ENCODE results near the gene FARP2. TPM values are rescaled to one million over a fixed set of nuclear protein-coding genes. Genes with fewer than 3 reads are reported as not detected.
"Not testable (repeated sequence)": the region's sequence is repeated elsewhere in the genome, so short reads cannot be mapped to it uniquely, and the experiment has no call there.

Gene FARP2
- total RNA-seq, 1 experiment from 2014 or later = 30.4 TPM

DNA sequence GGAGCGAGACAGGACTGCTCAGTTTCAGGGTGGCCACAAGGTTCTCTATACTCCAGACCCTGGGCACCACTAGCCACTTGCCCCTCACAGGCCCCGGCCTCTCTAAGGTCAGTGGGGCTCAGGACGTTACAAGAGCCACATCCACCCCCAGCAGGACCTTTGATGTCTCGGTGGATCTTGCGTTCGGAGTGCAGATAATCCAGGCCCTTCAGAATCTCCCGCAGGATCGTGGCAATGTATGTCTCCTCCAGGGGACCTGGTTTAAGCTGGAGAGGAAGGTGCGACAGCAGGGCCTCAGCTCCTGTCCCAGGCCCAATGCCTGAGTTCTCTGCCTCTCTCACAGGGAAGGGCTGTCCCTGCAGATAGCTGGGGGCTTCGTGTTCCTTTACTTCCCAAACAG lies 143.9 kb downstream of the FARP2 start:
- DNase-seq (ENCODE audit: extremely low read depth, low read depth) = no peak

DNA sequence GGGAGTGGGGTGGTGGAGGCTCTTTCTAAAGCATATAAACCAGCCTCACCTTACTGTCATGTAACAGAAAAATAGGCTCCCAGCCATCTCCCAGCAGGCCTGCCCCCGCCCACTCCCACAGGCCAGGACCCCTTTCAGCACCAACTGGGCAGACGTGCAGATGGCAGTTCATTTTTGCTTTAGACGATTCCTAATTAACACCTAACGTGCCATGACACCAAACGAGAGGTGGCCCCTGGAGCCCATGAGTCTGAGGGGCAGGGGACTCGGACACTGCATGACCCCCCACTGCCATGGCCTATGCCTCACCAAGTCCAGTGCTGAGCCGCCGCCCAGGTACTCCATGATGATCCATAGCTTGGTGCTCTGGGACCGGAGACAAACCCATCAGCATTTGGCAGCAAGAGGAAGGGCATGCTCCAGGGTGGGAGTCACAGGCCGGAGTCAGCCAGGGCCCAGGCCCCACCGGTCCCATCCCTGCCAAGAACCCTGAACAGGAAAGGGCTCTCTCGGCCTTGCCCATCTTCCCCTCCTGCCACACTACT lies 144.4 kb downstream of the FARP2 start:
- DNase-seq (ENCODE audit: extremely low read depth, low read depth) = no peak

DNA sequence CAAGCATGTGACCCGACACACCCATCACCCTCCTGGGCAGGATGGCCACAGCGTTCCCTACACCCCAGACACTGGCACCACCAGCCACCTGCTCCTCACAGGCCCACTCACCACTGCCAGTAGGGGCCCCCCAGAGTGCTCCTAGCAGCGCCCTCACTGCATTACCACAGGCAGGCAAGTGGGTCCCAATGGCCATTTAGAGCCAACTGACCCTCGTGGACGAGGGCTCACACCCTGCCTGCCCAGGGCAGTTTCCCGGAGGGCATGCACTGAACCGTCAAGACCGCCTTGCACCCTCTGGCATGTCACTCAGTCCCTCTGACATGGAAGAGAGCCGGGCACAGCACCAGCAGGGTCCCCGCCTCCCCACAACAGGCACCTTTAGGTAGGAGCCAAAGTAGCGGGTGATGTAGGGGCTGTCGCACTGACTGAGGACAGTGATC lies 145.0 kb downstream of the FARP2 start:
- no peak for DNase-seq (ENCODE audit: extremely low read depth, low read depth)

DNA sequence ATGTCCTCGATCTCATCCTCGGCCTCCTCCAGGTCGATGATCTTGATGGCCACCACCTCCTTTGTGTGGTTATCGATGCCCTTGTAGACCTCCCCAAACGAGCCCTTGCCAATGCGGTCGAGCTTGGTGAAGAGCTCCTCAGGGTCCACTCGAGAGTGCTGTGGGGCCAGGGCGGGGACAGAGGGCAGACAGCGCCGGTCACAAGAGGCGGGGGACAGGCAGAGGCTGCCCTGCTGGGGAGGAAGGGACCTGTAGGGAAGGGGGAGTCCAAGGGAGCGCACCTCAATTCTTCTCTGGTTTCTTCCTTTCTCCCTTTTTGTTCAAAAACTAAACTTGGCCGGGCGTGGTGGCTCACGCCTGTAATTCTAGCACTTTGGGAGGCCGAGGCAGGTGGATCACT lies 145.5 kb downstream of the FARP2 start:
- DNase-seq (ENCODE audit: extremely low read depth, low read depth) = no peak

DNA sequence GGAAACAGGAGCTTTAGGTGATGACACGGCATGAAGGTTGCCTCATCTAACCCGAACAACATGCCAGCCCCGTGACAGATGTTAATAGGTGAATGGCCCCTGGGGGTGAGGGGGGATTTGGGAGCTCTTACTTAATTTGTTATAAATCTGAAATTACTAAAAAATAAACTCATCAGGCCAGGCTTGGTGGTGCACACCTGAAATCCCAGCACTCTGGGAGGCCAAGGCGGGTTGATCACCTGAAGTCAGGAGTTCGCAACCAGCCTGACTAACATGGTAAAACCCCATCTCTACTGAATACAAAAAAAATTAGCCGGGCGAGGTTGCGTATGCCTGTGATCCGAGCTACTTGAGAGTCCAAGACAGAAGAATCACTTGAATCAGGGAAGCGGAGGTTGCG lies 146.2 kb downstream of the FARP2 start:
- DNase-seq (ENCODE audit: extremely low read depth, low read depth) = no peak

DNA sequence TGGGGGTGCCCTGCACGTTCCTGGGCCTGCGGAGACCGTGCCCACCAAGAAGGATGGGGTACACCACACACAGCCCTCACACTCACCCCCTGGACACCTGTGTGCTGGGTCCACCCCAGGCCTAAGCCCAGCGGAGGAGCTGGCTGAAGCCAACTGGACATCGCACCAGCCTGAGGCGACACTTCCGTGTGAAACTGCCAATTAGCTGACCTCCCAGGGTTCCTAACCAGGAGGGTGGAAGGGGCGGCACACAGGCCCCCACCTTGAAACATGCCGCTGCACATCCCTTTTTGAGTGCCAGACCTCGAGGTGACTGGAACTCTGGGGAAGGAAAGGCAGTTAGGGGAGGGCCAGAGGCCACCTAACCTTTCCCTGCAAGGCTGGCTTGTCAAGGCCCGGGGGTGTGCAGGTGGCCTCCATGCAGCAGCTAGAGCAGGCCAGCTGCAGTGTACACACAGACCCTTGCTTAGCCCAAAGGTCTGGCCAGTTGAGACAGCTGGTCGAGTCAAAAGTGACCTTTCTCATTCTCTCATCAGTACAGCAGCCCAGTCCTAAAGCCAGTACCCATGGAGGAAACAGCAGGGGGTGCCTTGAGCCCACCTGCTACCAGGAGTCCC lies 147.8 kb downstream of the FARP2 start:
- no peak for DNase-seq (ENCODE audit: extremely low read depth, low read depth)

DNA sequence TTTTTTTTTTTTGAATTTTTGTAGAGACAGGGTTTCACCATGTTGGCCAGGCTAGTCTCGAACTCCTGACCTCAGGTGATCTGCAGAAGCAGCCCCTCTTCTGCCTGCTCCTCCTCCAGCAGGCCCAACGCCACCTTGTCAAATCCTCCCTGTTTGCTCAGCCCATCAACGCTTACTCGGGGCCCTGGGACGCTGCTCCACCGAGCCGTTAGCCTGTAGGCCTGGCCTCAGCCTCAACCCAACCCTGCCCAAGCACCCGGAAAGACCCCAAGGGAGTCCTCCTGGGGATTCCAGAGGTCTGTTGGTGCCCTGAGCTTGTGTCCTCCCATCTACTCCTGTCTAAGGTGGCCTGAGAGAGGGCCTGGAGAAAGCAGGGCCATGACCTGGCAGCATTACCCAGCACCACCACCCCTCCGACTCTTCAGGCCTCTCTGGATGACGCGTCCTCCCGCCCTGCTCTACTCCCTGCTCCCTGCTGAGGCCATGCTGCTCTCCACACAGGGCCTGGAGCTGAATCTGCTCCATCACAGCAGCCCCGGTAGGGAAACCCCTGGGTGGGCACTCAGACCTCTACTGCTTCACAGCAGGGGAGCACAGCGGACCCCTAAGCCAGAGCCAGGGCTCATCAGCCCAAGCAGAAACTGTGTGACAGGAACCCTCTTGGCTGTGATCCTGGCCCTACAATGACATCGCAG lies 149.1 kb downstream of the FARP2 start:
- DNase-seq (ENCODE audit: extremely low read depth, low read depth) = no peak

DNA sequence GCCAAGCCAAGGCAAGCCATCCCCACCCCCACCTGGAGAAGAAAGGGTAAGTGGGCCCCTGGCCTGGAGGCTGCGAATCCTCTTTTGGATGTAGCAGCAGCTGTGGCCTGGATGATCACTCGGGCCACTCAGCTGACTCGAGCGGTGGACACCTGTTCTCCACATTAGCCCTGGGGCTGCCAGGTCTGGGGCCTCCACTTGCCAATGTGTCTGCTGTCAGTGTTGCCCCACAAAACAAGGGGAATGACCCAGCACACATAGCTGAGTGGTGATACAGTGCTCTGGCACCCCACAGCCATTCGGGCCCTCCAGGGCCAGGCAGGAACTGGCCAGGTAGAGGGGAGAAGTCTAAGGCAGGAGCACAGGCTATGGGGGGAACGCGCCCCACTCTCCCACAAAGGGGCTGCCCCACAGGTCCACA lies 149.7 kb downstream of the FARP2 start:
- no peak for DNase-seq (ENCODE audit: extremely low read depth, low read depth)

DNA sequence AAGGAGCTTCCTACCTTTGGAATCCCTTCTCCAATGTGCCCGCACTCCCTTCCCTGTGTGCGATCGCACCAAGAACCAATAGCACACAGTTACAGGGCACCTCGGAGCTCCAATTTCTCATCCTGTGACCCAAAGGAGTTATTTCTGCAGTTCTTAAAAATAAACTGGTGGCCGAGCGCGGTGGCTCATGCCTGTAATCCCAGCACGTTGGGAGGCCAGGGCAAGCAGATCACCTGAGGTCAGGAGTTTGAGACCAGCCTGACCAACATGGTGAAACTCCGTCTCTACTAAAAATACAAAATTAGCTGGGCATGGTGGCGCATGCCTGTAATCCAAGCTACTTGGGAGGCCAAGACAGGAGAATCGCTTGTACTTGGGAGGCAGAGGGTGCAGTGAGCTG lies 150.2 kb downstream of the FARP2 start:
- DNase-seq (ENCODE audit: extremely low read depth, low read depth) = not testable (repeated sequence)

DNA sequence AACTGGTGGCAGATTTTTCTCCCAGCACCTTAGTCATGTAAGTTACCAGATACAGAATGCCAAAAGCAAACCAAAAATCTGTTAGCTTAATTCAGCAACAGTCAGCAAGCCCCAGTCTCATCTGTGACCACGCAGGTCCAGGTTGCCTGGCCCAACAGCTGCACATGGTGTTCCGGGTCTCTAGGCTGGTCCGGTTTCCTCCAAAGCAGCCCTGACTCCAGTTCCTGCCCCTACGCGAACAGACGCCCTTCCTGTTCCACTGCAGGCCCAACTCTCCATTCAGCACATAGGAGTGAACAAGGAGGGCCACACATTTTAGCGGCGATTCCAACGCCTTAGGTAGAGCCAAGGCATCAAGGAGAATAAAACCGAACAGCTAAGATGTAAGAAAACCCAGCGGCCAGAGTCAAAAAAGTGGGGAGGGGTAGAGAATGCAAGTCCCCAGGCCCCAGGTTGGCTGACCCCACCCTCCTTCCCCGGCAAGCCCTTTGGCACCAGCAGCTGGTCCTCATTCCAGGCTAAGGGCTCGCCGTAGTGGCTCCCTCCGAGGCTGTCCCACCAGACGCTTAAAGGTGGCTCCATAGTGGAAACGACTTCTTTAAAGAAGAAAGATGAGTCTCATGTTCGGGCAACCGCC lies 150.8 kb downstream of the FARP2 start:
- DNase-seq (ENCODE audit: extremely low read depth, low read depth) = no peak

DNA sequence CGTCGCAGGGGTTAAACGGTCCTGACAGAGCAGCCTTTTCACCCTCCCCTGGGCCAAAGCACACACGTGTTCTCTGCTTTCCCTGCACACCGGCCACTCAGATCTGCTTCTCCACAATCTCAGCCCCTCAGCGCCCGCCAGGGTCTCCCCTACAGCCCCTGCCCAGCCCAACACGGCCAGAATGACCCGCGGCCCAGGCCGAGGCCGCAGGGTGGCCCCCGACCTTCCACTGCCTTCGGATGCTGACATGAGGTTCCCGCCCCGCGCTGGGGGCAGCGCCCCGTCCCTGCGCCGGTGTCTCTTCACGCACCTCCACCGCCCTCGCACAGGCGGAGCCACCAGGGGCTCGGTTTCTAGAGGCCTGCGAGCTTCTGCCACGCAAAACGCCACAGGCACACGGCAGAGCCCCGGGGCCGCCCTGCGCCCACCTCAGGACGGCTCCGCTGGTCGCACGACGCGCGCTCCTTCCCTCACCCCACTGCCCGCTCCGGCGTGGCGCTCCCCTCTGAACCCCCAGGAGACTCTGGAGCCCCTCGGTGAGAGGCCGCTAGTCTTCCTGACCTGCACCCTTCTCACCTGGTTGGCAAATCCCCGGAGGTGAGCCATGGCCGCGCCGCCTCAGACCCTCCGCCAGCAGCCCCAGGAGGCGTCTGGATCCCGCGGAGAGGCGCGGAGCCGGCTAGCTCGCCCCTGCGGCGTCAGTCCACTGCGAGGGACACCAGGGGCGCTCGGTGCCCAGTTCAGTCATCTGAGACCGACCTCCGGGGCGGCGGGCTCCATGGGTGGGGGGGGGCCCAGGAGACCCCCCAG lies 151.6 kb downstream of the FARP2 start:
- DNase-seq (ENCODE audit: extremely low read depth, low read depth) = peak; percentile 28

DNA sequence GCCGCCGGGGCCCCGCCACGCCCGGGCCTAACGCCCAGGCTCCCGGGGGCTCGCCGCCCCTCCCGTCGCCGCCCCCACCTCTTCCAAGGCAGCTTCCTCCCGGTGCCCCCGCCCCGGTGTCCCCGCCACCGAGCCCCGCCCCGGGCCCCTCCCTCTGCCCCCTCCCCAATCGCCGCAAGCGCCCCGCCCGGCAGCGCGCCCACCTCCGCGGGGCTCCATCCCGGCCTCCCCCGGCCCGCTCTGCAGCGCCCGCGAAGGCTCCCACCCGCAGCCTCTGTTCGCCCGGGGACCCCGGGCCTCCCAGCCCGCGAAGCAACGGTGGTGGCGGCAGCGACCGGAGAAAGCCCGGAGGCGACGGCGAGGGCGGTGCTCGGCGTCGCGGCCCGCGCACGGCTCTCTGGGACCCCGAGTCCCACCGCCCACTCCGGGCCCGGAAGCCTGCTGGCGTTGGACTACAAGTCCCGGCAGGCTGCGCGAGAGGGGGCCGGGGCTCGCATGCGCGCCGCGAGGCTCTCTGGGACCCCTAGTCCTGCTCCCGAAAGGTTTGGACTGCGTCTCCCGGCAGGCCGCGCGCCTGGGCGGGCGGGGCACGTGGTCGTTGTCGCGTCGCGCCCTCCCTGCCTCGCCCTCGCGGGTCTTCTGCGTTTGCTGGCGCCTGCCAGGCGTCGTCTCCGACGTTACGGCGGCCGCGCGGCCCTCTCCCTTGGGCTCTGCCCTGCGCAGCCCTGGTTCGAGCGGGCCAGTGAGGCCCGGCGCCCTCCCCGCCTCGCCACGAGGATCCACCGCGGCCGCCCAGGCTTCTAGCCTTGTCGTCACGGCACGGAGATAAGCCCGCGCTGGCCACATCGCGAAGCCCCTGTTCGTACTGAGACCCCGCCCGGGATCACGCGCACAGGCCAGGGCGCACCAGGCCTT lies 152.4 kb downstream of the FARP2 start, which contains the start of gene STK25:
Gene STK25, minus strand, starts transcription at position 345 of the 915 bp plus-strand sequence. CDS start 549 bp downstream, outside the sequence.
- peak; percentile 97 for DNase-seq (ENCODE audit: extremely low read depth, low read depth)

DNA sequence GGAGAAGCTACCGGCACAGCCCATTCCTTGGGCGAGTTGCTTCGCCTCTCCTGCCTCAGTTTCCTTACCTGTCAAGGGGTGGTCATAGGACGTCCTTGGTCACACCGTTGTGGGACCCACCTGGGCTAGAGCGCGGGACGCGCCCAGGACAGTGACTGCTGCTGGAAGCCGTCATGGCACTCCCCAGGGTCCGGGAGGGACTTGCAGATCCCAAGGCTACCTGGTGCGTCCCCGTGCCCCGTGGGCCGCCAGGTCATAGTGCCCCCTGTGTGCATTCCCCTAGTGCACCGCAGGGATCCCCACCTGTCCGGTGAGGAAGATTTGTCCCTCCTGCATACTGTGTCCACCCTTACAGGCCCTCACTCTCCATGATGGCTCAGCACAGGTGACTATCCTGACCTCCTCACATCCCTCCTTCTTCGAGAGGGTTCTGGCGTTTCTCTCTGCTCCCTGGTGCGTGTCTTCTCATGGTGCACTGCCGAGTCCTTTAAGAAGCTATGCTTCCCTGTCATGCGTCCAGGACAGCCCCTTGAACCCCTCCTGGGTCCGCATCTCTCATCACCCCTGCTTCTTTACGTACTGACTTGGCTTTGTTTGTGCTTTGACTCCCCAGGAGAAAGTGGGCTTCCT lies 153.2 kb downstream of the FARP2 start:
- no peak for DNase-seq (ENCODE audit: extremely low read depth, low read depth)

DNA sequence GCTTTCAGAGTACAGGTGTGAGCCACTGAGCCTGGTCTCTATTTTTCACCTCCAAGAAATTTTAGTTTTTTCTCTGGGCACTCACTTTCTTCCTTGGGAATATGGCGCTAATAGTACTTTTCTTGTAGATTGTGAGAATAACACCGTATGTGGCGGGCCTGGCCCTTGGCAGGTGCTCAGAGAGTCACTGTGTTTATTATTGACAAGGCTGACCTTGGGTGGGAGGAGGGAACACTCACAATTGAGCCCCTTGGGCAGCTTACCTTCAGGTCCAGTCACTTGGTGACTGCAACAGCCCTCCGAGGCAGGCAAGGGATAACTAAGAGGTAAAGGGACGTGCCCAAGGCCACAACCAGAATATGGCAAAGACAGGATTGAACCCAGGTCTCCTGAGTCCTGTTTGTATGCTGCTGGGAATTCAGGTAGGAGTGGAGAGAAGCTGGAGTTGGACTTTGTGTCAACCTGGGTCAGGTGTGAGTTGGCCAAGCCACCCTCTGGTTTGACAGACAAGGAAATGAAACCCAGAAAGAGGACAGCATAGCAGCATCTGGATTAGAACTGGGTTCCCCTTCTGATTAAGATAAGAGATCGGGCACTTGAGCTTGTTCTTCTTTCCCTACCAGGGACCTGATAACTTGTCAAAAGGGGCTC lies 155.1 kb downstream of the FARP2 start:
- DNase-seq (ENCODE audit: extremely low read depth, low read depth) = no peak

DNA sequence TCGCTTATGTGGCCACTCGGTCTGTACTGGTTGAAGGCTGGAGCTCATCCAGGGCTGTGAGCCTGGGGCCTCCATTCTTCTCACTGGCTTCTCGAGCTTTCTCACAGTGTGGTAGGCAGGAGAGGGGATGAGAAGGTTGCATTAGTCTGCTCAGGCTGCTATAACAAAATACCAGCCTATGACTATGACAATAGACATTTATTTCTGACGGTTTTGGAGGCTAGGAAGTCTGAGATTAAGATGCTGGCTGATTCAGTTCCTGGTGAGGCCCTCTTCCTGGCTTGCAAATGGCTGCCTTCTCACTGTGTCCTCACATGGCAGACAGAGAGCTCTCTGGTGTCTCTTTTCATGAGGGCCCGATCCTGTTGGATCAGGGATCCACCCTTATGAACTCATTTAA lies 158.5 kb downstream of the FARP2 start:
- DNase-seq (ENCODE audit: extremely low read depth, low read depth) = no peak

DNA sequence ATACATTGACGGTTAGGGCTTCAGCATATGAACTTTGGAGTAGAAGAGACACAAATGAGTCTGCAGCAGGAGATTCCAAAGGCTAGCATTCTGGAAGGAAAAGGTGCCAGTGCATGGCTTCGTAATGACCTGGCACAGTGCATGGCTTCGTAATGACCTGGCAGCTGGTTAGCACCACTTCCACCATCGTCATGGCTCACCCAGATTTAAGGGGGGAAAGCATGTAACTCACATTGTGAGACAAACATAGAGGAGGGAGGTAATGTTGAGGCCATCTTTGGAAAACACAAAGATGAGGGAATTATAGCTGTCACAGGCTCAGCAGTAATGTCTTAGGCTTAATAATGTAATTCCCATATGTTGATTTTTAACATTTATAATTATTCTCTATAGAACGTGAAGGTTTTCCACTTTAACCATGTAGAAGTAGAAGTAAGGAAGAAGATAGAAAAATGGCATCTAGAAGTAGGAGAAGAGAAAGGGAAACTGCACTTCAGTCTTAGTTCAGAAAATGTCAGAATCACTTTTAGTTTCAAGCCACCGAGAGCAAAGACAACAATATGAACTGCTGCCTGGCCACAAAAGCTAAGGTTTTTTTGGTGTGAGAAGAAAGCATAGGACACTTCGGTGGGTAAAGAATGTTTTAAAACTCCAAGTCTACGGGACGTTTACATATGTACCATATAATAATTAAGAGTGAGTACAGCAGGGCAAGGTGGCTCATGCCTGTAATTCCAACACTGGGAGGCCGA lies 159.1 kb downstream of the FARP2 start:
- no peak for DNase-seq (ENCODE audit: extremely low read depth, low read depth)

DNA sequence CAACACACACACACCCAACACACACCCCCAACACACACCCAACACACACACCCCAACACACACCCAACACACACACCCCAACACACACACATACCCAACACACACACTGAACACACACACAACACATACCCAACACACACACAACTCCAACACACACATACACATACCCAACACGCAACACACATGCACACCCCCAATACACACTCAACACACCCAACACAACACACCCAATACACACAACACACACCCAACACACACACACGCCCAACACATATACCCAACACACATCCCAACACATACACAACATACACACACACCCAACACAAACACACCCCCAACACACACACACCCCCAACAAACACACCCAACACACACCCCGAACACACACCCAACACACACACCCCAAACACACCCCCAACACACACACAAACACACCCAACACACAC lies 160.5 kb downstream of the FARP2 start:
- no peak for DNase-seq (ENCODE audit: extremely low read depth, low read depth)

DNA sequence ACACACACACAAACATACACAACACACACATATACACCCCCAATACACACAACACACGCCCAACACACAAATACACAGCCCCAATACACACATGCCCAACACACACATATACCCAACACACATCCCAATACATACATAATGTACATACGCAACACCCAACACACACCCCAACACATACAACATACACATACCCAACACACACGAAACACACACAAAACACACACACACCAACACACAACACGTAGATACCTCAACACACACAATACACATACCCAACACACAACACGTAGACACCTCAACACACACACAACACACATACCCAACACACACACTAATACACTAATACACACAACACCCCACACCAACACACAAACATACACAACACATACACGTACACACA lies 161.2 kb downstream of the FARP2 start:
- no peak for DNase-seq (ENCODE audit: extremely low read depth, low read depth)
